Activated gamma-delta T cell treated with Interleukin-2 at 50 U/mL for 16 hours (primary cell): ENCODE measurements around the gene LIG3.
"Not testable (repeated sequence)": the region's sequence is repeated elsewhere in the genome, so short reads cannot be mapped to it uniquely, and the experiment has no call there.

Source experiments
- DNase-seq: peaks from one replicate; pipeline ENCODE4 v3.0.0-alpha.2; 2020

LIG3 gene

DNA sequence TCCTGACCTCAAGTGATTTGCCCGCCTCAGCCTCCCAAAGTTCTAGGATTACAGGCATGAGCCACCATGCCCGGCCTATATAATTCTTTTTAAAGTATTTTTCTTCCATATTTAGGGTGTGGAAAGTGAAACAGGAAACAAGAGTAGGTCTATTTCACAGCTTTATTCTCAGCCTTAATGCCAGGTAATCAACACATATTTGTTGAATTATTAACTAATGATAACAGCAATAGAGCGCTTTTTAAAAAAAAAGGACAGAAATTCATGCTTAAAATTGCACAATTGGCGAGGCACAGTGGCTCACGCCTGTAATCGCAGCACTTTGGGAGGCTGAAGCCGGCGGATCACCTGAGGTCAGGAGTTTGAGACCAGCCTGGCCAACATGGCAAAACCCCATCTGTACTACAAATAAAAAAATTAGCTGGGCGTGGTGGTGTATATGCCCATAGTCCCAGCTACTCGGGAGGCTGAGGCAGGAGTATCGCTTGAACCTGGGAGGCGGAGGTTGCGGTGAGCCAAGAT is 65.2 kb downstream of the LIG3 start:
- not testable (repeated sequence) for DNase-seq

DNA sequence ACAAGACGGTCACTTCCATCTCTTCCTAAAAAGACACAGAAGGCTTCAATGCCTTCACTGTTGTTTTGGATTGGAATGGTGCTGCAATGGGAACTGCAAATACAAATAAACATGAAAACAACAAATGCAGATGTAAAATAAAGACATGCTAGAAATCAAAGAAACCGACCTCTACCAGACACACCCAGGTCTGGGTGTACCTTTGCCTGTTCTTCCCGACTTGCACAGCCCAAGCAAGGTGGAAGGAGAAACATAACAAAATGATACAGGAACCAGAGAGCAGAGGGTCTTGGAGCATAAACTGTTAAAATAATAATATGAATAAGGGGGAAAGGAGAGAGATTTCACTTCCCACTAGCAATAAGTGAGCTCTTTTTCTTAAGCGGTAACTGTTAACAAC is 65.9 kb downstream of the LIG3 start:
- DNase-seq: no peak

DNA sequence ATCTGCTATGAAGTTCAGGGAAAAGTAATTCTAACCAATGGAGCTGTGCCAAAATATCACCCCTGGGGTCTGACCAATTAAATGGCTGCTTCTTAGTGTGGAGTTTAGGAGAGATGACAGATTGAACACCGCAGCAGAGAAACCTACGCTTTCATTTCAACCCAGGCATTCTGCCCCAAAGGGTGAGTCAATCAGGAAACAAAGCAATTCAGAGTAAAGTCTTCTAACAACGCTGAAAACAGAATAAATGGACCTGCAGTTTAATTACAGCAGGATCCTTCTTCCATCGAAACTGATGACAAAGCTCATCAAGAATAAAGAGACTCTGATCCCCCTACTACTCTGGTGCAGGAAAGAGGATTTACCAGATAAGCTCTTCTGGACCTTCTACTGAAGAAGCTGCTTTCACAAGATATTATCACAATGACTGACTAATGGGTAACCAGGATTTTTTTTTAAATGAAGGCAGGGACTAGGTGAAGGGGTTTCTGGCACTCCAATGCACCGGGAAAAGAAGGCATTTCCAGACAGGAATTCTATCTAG is 66.5 kb downstream of the LIG3 start:
- DNase-seq: peak; percentile 54

DNA sequence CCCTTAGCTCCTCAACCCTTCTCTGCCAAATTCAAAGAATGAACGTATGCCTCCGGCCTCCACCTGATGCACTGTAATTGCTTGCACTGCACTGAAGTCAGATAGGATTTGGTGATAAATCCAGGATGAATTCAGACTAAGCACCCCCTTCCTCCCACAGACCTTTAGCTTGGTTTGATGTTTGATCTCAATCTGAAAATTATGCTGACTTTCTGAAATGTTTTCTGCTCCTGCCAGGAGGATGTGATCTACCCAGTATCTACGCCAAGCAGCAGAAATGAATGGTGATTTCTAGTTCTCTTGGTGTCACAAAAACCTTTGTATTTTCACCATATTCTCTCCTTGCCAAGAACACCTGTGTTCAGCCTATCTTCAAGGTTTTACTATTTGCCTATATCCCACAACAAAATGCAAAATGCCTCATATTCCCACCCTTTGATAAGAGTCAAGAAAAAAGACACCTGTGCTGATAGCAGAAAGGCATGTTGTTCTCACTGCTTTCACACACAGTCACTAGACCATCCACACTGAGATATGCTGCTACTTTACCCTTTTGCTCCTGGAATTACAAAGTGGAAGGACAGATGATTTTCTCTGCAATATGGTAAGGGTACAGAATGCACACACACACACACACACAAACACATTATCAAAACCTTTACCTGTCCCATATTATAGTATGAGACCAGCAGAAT is 68.5 kb downstream of the LIG3 start:
- DNase-seq: no peak

DNA sequence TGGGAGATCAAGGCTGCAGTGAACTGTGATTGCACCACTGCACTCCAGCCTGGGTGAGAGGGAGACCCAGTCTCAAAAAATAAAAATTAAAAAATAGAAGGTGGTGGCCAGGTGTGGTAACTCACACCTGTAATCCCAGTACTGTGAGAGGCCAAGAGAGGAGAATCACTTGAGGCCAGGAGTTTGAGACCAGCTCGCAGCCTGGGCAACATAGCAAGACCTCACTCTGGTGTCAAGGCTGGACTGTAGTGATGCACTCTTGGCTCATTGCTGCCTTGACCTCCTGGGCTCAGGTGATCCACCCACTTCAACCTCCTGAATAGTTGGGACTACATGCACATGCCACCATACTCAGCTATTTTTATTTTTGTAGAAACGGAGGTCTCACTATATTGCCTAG is 69.9 kb downstream of the LIG3 start:
- DNase-seq: no peak

DNA sequence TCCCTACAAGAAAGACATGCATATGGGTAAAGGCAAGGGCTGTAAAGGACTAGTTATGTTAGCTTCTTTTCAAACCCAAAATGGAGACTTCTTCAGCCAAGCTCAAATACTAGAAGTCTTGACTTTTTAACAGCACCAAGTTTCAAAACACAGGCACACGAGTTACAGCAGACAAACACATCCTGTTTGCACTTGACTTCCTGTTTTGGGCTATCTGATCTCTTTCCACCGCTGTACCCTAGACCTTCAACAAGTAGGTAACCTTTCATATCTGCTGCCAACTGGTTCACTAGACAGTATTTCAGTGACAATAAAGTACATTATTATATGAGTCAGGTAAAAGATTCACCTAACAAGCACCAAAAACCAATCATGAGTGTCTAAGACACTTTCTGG is 70.9 kb downstream of the LIG3 start:
- DNase-seq: peak; percentile 51

DNA sequence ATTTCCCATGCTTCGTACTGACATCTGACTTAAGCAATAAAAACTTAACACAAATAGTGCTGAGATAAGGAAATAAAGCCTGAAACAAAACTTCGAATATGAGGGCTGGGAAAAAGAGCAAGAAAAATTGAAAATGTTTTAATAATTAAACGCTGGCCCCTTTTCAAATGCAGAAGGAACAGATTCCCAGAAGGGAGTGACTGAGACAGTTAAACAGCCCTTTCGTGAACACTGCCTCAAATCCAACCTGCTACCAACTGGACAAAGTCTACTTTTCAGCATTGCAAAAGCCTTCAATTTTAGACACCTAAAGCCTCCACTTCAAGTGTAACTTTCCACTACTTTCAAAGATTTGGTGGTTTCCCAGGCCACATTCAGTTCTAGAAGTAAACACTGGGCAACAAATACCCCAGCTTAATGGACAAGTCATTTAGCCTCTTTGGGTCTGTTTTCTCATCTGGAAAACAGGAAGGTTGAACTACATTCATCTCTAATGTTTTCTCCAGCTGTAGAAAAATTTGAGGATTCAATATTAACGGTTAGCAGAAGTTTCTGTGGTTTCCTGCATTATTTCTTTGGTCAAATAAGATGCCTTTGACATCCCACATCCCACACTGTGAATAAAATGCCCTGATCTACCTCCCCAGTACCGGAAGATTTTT is 71.4 kb downstream of the LIG3 start:
- no peak for DNase-seq

DNA sequence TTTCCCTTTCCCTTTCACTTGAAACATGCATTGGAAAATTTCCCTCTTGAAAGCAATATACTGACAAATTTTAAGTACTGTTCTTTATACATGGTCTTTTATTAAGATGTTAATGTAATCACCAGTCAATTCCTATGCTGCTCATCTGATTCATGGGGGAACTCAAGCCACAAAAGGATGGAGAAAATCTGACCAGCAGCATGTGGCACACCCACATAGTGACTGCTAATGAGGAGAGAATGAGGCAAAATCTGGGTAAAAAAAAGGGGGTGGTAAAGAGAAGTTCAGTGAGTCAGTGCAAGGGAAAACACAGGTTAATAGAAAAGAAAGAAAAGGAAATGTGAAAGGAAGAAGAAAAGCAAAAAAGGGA is 71.9 kb downstream of the LIG3 start:
- DNase-seq: no peak

DNA sequence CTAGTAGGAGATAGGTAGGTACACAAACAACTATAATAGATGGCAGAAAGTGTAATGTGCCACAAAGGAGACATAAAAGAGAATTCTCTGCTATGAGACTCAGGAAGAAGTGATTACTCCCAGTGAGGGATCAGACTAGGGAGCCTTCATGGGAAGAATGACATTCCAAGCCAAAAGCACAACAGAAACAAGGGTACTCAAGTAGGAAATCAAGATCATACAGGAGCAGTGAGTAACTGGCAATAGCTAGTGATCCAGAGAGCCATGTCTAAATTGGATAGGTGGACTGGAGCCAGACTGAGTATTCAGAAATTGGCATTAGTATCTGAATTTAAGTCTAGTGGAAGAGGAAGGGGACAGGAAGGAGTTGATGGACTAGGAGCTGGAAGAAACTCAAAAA is 72.5 kb downstream of the LIG3 start:
- no peak for DNase-seq

DNA sequence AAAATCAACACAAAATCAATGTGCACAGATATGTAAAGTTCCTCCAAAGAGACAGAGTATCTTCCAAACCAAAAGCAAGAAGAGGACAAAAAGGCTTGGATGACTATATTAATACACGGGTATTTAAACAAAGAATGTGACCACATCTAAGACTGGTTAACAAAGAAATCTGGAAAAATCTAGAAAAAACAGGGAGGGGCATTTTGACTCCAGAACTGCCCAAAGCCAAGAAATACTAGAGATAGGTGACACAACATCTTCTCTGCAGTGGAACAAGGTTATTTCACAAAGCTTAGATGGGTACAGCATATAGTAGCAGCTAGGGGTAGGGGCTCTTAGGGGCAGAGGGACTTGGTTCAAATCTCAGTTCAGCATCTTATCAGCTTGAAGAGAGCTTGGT is 72.9 kb downstream of the LIG3 start:
- DNase-seq: no peak

DNA sequence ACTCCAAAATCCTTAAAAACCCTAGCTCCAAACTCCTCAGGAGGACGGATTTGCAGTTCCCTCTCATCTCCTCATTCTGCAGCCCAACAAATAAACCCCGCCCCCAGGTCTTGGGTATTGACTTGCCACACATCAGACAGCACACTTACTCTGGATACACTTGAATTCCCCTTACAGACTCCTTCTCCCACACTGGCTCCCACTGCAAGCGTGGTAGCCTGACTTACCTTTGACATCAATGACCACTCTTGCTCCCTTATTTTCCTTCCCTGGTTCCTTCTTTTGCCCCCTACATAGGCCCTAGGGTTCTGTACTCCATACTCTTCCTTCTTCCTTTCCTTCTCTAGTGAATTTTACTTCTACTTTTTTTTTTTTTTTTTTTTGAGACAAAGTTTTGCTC is 75.7 kb downstream of the LIG3 start:
- DNase-seq: no peak

DNA sequence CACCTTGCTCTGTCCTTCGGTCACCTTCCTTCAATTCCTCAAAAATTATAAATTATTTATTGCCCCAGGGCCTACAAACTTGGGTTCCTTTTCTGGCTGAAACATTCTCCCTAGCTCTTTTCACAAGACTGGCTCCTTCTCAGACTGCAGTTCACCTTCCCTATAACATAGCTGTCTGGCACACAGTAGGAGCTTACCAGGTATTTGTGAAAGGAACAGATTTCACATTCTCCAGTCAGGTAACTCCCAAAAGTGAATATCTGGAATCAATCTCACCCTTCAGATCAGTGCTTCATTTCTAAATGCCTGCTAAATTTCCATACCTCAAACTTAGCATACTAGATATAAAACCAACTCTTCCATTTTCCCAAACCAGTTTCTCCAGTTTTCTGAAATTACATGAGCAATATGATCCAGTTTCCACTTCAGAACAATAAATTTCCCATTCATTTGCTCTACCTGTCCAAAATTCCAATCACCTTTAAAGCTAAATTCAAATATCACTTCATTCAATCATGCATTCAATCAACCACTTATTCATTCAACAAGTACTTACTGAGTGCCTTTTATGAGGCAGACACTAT is 77.1 kb downstream of the LIG3 start:
- no peak for DNase-seq
